ENCODE measurements around the gene EEF1G. TPM values are rescaled to one million over a fixed set of nuclear protein-coding genes. Genes with fewer than 3 reads are reported as not detected.
"Not testable (repeated sequence)": the region's sequence is repeated elsewhere in the genome, so short reads cannot be mapped to it uniquely, and the experiment has no call there.

EEF1G gene
- total RNA-seq, 2 experiments from 2014 or later, result 1,986 to 2,351 TPM

- DNase-seq, result no peak
- no peak for ATAC-seq
- ChIA-PET POLR2A (no interaction called here), CTCF (interaction anchor here (0.8 to 1.5 kb wide), 2 partner anchors 10 to 12 kb away, joined by 4 read pairs; partner anchors contain the start of gene TUT1)
- peaks cover 29% of the 10 kb centered on the region for H3K36me3 Mint-ChIP-seq (ENCODE audit: low read depth)
- no peak overlapping the region for H3K4me3 Mint-ChIP-seq
- H3K27me3 Mint-ChIP-seq, result no peaks in the 10 kb centered on the region
- no peak overlapping the region for H3K27ac Mint-ChIP-seq
- H3K9me3 Mint-ChIP-seq (ENCODE audit: low read depth), result no peaks in the 10 kb centered on the region
- H3K4me1 Mint-ChIP-seq, result peaks cover 8% of the 10 kb centered on the region
- intact Hi-C loops (cut with DNase I, micrococcal nuclease), result no loop called here
Observed at GRCh38 chr11:62579252-62579651, 5.6 kb upstream of the EEF1G start.

GRCh38 chr11:62578541-62578940 lies 4.8 kb upstream of the EEF1G start:
- H3K4me1 Mint-ChIP-seq, result peaks cover 8% of the 10 kb centered on the region
- H3K27me3 Mint-ChIP-seq, result no peaks in the 10 kb centered on the region
- ATAC-seq (no peak), DNase-seq (no peak)
- no peaks in the 10 kb centered on the region for H3K9me3 Mint-ChIP-seq (ENCODE audit: low read depth)
- CTCF ChIA-PET, result interaction anchor here (0.8 to 1.5 kb wide), 2 partner anchors 11 to 13 kb away, joined by 4 read pairs; partner anchors contain the start of gene TUT1
- H3K4me3 Mint-ChIP-seq, result no peak overlapping the region
- POLR2A ChIA-PET, result interaction anchor here (0.6 to 1.2 kb wide), 2 partner anchors 23 to 277 kb away, joined by 3 to 5 read pairs; partner anchors contain the start of gene MTA2
- H3K27ac Mint-ChIP-seq, result no peak overlapping the region
- intact Hi-C loops (cut with DNase I, micrococcal nuclease), result no loop called here
- H3K36me3 Mint-ChIP-seq (ENCODE audit: low read depth), result peaks cover 32% of the 10 kb centered on the region

GRCh38 chr11:62577046-62577714 lies 3.5 kb upstream of the EEF1G start:
- CTCF ChIA-PET, result no interaction called here
- Mint-ChIP-seq H3K4me1 (peaks cover 16% of the 10 kb centered on the region), H3K27me3 (no peaks in the 10 kb centered on the region), H3K4me3 (no peak overlapping the region), H3K27ac (peak overlapping the region; percentile 52), H3K36me3 (ENCODE audit: low read depth) (peaks cover 43% of the 10 kb centered on the region), H3K9me3 (ENCODE audit: low read depth) (no peaks in the 10 kb centered on the region)
- intact Hi-C loops (cut with DNase I, micrococcal nuclease), result no loop called here
- POLR2A ChIA-PET, result no interaction called here
- DNase-seq (no peak), ATAC-seq (no peak)

GRCh38 chr11:62575837-62576236 lies 2.1 kb upstream of the EEF1G start:
- CTCF ChIA-PET, result interaction anchor here (0.9 to 4.7 kb wide), 2 partner anchors 33 to 125 kb away, joined by 3 to 24 read pairs; no protein-coding TSS in a partner anchor
- intact Hi-C loops (cut with DNase I, micrococcal nuclease), result no loop called here
- ATAC-seq (no peak), DNase-seq (no peak)
- Mint-ChIP-seq H3K4me1 (peaks cover 30% of the 10 kb centered on the region), H3K36me3 (ENCODE audit: low read depth) (peaks cover 50% of the 10 kb centered on the region), H3K9me3 (ENCODE audit: low read depth) (no peaks in the 10 kb centered on the region), H3K4me3 (peak overlapping the region; percentile 4), H3K27ac (no peak overlapping the region), H3K27me3 (no peaks in the 10 kb centered on the region)
- POLR2A ChIA-PET, result interaction anchor here (0.5 kb wide), 1 partner anchor 14 kb away, joined by 3 read pairs; no protein-coding TSS in a partner anchor

GRCh38 chr11:62575156-62575555 lies 1.5 kb upstream of the EEF1G start:
- DNase-seq, result peak; percentile 17
- intact Hi-C loops (cut with DNase I, micrococcal nuclease), result no loop called here
- peak overlapping the region; percentile 93 for H3K4me3 Mint-ChIP-seq
- ATAC-seq, result no peak
- no peaks in the 10 kb centered on the region for H3K9me3 Mint-ChIP-seq (ENCODE audit: low read depth)
- H3K27ac Mint-ChIP-seq, result peak overlapping the region; percentile 97
- CTCF ChIA-PET, result interaction anchor here (0.9 to 4.7 kb wide), 4 partner anchors 13 to 126 kb away, joined by 3 to 24 read pairs (median 6); partner anchors contain the start of genes C11orf98 and CSKMT
- POLR2A ChIA-PET, result interaction anchor here (0.8 to 1.9 kb wide), 2 partner anchors 17 to 150 kb away, joined by 3 to 59 read pairs; partner anchors contain the start of gene TUT1
- no peaks in the 10 kb centered on the region for H3K27me3 Mint-ChIP-seq
- H3K36me3 Mint-ChIP-seq (ENCODE audit: low read depth), result peaks cover 53% of the 10 kb centered on the region
- H3K4me1 Mint-ChIP-seq, result peaks cover 35% of the 10 kb centered on the region

GRCh38 chr11:62574363-62575071 lies 826 bp upstream of the EEF1G start:
- H3K27me3 Mint-ChIP-seq, result no peaks in the 10 kb centered on the region
- H3K27ac Mint-ChIP-seq, result peak overlapping the region; percentile 97
- DNase-seq, result no peak
- H3K4me3 Mint-ChIP-seq, result peak overlapping the region; percentile 93
- POLR2A ChIA-PET, result interaction anchor here (0.6 to 2.5 kb wide), 26 partner anchors 9 to 307 kb away, joined by 3 to 59 read pairs (median 4); partner anchors contain the start of genes C11orf98, CSKMT, GANAB and HNRNPUL2
- CTCF ChIA-PET, result interaction anchor here (0.6 to 4.7 kb wide), 17 partner anchors 8 to 682 kb away, joined by 3 to 24 read pairs (median 4); partner anchors contain the start of genes C11orf98, CSKMT, SLC3A2 and TUT1
- H3K4me1 Mint-ChIP-seq, result peaks cover 41% of the 10 kb centered on the region
- ATAC-seq, result peak; percentile 9
- intact Hi-C loops (cut with DNase I, micrococcal nuclease), result loop anchor here (1.0 to 5.0 kb wide), 8 partner anchors 17 to 452 kb away; partner anchors contain the start of genes TUT1 (in 2 of the 2), C11orf98 (in 1 of the 2), CSKMT (in 1 of the 2) and EML3 (in 1 of the 2)
- no peaks in the 10 kb centered on the region for H3K9me3 Mint-ChIP-seq (ENCODE audit: low read depth)
- peaks cover 60% of the 10 kb centered on the region for H3K36me3 Mint-ChIP-seq (ENCODE audit: low read depth)

GRCh38 chr11:62573006-62573591 lies 592 bp downstream of the EEF1G start:
- CTCF ChIA-PET, result interaction anchor here (0.6 to 4.7 kb wide), 16 partner anchors 8 to 308 kb away, joined by 3 to 24 read pairs (median 4); partner anchors contain the start of genes BSCL2, SLC3A2 and TUT1
- ATAC-seq (no peak), DNase-seq (peak; percentile 48)
- POLR2A ChIA-PET, result interaction anchor here (0.6 to 2.5 kb wide), 24 partner anchors 10 to 308 kb away, joined by 3 to 59 read pairs (median 4); partner anchors contain the start of genes C11orf98, CSKMT, GANAB and HNRNPUL2
- H3K4me3 Mint-ChIP-seq, result peak overlapping the region; percentile 93
- intact Hi-C loops (cut with DNase I, micrococcal nuclease), result loop anchor here (1.0 to 5.0 kb wide), 5 partner anchors 16 to 451 kb away; partner anchors contain the start of genes GANAB (in 1 of the 2) and INCENP (in 1 of the 2)
- no peaks in the 10 kb centered on the region for H3K9me3 Mint-ChIP-seq (ENCODE audit: low read depth)
- H3K4me1 Mint-ChIP-seq, result peaks cover 48% of the 10 kb centered on the region
- peak overlapping the region; percentile 97 for H3K27ac Mint-ChIP-seq
- no peaks in the 10 kb centered on the region for H3K27me3 Mint-ChIP-seq
- peaks cover 68% of the 10 kb centered on the region for H3K36me3 Mint-ChIP-seq (ENCODE audit: low read depth)

GRCh38 chr11:62572431-62572830 lies 1.3 kb downstream of the EEF1G start:
- Mint-ChIP-seq H3K27ac (peak overlapping the region; percentile 97), H3K27me3 (no peaks in the 10 kb centered on the region), H3K4me1 (peaks cover 50% of the 10 kb centered on the region), H3K9me3 (ENCODE audit: low read depth) (no peaks in the 10 kb centered on the region), H3K4me3 (peak overlapping the region; percentile 93), H3K36me3 (ENCODE audit: low read depth) (peaks cover 69% of the 10 kb centered on the region)
- DNase-seq, result no peak
- CTCF ChIA-PET, result interaction anchor here (0.7 to 4.7 kb wide), 6 partner anchors 15 to 178 kb away, joined by 3 to 24 read pairs (median 4); partner anchors contain the start of genes BSCL2 and TUT1
- intact Hi-C loops (cut with DNase I, micrococcal nuclease), result loop anchor here (2.0 to 5.0 kb wide), 2 partner anchors 16 to 450 kb away; partner anchors contain the start of gene INCENP (in 1 of the 2)
- ATAC-seq, result no peak
- POLR2A ChIA-PET, result interaction anchor here (0.7 to 2.5 kb wide), 4 partner anchors 15 to 284 kb away, joined by 3 to 16 read pairs (median 4); partner anchors contain the start of genes C11orf98 and CSKMT

- intact Hi-C loops (cut with DNase I, micrococcal nuclease), result loop anchor here in 1 of 2 experiments (5.0 kb wide), 1 partner anchor 449 kb away; the partner anchor contains the start of gene INCENP
- DNase-seq; H3K27me3 Mint-ChIP-seq; H3K9me3 Mint-ChIP-seq (ENCODE audit: low read depth); ATAC-seq; POLR2A ChIA-PET: not testable (repeated sequence)
- H3K4me3 Mint-ChIP-seq, result peak overlapping the region; percentile 93
- peaks cover 60% of the 10 kb centered on the region for H3K4me1 Mint-ChIP-seq
- peak overlapping the region; percentile 97 for H3K27ac Mint-ChIP-seq
- CTCF ChIA-PET, result interaction anchor here (0.6 to 4.7 kb wide), 2 partner anchors 29 to 40 kb away, joined by 3 to 24 read pairs; no protein-coding TSS in a partner anchor
- H3K36me3 Mint-ChIP-seq (ENCODE audit: low read depth), result peaks cover 72% of the 10 kb centered on the region
Observed at GRCh38 chr11:62571493-62571892, 2.2 kb downstream of the EEF1G start.

GRCh38 chr11:62570903-62571302 lies 2.8 kb downstream of the EEF1G start:
- peak overlapping the region; percentile 97 for H3K27ac Mint-ChIP-seq
- not testable (repeated sequence) for H3K9me3 Mint-ChIP-seq (ENCODE audit: low read depth); DNase-seq; H3K27me3 Mint-ChIP-seq; ATAC-seq
- CTCF ChIA-PET, result interaction anchor here (1.2 to 4.7 kb wide), 4 partner anchors 20 to 146 kb away, joined by 4 to 24 read pairs (median 8); partner anchors contain the start of genes EML3, ROM1 and TUT1
- peaks cover 65% of the 10 kb centered on the region for H3K4me1 Mint-ChIP-seq
- intact Hi-C loops (cut with DNase I, micrococcal nuclease), result loop anchor here in 1 of 2 experiments (5.0 kb wide), 1 partner anchor 449 kb away; the partner anchor contains the start of gene INCENP
- H3K36me3 Mint-ChIP-seq (ENCODE audit: low read depth), result peaks cover 78% of the 10 kb centered on the region
- peak overlapping the region; percentile 93 for H3K4me3 Mint-ChIP-seq
- POLR2A ChIA-PET, result interaction anchor here (0.6 kb wide), 1 partner anchor 1637 kb away, joined by 8 read pairs; no protein-coding TSS in a partner anchor

All from activated CD4-positive, alpha-beta T cell treated with anti-CD3 and anti-CD28 coated beads for 36 hours (primary cell).